Inferior parietal cortex (tissue), 1 donor: ENCODE data around the gene CCDC71L.

Experiments
- DNase-seq: peaks from one replicate; pipeline ENCODE4 v3.0.0-alpha.2; 2016; ENCODE audit errors: extremely low spot score

Gene CCDC71L

DNA sequence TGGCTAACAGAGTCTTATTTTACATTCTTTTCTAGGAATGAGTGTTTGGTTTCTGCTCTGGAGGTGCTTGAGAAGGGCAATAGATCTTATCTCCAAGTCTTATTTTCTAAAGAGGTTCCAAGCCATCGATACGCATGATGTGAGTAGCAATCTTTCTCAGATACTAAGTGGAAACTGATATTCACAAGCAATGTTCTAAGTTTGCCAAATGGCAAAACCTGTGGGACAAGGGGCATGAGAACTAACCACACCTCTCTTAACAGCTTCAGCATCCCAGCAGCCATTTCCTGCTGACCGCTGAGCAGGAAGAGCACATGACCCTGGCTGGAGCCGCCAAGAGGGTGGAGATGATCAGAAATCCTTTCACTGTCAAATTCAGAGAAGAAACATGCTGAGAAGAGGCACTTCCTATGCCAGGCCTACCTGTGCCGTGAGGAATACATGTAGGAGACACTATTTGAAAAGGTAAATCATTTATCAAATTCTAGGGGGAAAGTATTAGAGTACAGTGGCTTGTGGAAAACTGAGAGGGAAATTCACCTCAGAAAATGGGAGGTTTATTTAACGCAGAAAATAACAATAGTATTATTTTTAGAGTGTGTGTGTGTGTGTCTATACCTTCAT, 35.2 kb downstream of the CCDC71L start:
- DNase-seq = no peak

DNA sequence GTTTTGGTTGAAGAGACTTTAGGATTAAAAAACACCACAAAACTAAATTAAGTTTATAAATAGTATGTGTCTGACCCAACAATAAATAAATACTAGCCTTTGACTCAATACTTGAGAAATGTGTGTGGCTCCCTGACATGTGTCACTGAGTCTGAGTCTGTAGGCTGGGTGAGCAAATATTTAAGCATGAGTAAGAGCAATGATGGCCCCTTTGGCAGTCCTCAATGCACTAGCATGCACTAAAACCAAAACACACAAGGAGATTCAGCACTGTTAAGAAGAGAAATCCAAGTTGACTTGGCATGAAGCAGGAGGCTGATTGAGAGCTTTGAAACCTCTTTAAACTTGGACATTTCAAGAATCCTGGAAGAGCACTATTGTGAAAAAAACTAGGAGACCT, 37.1 kb downstream of the CCDC71L start:
- DNase-seq = no peak

DNA sequence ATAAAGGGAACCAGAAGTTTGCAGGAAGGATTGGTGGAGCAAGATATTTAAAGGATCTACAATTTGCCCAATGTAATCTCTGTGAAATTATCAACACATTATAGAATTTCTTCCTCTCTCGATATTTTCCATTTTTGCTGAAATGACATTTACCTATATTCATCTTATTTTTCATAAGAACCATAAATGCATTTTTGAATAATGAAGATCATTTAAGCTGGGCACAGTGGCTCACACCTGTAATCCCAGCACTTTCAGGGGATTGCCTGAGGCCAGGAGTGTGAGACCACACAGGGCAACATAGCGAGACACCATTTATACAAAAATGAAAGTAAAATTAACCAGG, 37.7 kb downstream of the CCDC71L start:
- no peak for DNase-seq

DNA sequence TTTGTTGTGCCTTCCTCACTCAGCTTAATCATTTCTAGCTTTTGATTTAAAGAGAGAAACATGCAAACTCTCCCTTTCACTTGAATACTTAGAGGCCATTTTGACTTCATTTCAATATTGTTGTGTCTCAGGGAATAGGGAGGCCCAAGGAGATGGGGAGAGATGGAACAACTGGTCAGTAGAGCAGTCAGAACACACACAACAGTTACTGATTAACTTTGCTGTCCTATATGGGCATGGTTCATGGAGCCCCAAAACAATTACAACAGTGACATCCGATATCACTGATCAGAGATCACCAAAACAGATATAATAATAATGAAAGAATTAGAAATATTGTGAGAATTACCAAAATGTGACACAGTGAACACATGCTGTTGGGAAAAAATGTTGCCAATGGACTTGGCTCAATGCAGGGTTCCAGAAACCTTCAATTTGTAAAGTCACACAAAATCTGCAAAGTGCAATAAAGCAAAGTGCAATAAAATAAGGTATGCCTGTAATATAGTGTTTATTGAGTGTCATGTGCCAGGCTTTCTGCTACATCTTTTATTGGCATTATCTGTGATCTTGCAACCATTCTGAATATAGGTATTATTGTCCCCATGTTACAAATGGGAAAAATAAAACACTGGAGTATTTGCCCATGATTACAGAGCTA, 38.2 kb downstream of the CCDC71L start:
- no peak for DNase-seq

DNA sequence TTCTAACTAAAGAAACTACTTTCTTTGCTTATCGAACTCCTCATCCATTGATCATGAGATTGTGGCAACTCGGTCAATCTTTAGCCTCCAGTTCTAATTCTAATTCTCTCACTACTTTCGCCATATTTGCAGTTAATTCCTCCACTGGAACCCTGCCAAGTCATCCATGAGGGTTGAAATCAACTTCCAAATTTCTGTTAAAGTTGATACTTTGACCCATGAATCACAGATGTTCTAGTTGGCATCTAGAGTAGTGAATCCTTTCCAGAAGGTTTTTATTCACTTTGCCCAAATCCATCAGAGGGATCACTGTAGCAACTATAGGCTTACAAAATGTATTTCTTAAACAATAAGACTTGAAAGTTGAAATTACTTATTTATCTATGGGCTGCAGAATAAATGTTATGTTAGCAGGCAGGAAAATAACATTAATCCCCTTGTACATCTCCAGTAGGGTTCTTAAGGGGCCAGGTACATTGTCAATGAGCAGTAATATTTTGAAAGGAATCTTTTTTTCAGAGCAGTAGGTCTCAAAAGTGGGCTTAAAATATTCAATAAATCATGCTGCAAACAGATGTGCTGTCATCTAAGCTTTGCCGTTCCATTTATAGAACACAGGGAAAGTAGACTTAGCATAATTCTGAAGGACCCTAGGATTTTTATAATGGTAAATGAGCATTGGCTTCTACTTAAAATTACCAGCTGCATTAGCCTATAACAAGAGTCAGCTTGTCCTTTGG, 39.4 kb downstream of the CCDC71L start:
- no peak for DNase-seq

DNA sequence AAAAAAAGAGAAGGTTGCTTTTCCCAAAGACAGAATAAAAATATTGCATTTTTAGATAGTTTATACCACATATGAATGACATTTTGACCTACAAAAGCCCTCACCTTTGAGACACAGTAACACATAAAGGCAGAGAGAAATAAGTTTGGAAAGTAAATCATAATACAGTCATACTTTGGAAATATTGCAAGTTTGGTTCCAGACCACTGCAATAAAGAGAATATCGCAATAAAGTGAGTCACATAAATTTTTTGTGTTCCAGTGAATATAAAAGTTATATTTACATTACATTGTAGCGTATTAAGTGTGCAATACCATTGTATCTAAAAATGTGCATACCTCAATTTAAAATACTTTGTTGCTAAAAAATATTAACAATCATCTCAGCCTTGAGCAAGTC, 40.3 kb downstream of the CCDC71L start:
- no peak for DNase-seq

DNA sequence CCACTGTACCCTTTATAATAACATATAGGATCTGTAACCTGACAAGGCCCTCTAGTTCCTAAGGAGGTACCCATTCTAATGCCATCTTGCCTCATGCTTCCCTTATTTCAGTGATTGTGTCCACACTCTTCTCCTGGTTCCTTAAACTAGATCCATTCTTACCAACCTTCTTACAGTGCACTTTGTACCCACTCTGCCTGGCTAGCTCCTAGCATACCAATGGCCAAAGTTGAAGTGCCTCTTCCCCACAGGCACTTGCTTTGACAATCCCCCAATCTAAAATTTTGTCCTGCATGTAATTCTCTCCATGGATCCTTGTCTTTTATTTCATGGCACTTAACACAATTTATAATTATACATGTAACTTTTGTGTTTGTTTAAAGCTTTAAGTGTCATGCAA, 40.9 kb downstream of the CCDC71L start:
- DNase-seq = no peak

DNA sequence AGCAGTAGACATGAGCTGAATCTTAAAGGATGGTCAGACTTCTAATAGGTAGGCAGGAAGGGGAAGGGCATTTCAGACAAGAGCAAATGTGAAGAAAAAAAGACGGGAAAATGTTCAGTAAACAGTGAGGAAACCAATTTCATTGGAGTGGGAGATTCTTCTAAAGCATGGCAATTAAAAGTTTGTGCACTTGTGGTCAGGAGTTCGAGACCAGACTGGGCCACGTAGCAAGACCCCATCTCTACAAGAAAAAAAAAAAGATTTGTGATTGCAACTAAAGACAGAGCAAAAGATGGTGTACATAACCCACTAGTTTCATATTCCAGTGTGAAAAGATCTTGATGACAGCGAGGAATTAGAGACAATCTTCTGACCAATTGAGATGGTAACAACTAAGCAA, 41.7 kb downstream of the CCDC71L start:
- no peak for DNase-seq

DNA sequence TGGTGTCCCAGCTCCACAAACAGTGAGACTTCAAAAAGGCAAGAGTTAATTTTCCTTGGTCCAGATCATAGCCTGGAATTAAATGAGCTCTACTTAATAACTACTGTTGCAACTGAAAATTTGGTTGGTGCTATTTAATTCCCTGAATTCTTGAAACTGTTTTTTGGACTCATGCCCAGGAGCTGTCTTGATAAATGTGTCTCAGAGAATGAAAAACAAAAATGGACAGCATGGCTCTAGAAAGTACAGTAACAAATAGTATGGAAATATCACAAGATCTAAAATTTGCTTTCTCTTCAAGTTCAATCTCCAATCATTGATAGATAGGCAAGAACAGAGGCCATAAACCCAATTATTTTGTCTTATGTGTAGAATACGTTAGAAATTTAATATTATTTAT, 42.5 kb downstream of the CCDC71L start:
- DNase-seq = no peak

DNA sequence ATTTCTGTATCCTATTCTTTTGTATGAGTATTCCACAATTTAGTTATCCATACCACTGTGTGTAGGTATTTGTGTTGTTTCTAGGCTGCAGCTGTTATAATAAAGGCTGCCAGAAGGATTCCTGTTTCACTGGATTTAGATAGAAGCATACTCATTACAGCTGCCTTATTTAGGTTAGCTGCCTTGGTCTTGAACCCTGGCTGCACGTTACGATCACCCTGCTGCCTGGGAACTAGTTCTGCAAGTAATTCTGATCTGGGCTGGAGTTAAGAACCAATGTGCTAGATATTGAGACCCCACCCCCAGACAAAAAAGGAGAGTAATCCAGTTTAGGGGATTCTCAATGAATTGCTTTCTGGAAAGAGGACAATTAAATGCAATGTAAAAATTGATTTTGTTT, 43.1 kb downstream of the CCDC71L start:
- DNase-seq = no peak

DNA sequence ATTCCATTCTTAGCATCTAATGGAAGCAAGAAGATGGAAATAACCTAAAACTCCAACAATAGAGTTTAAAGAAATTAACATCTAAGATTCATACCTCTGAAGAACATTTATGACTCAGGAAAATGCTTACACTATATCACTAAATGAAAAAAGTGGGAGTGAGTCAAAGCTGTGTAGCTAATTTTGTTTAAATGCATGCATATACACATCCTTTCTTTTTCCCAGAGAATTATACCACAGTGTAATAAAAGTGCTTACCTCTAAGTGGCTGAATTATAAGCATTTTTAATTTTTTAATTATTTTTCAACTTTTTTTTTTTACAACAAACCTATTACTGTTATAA, 44.3 kb downstream of the CCDC71L start:
- no peak for DNase-seq

DNA sequence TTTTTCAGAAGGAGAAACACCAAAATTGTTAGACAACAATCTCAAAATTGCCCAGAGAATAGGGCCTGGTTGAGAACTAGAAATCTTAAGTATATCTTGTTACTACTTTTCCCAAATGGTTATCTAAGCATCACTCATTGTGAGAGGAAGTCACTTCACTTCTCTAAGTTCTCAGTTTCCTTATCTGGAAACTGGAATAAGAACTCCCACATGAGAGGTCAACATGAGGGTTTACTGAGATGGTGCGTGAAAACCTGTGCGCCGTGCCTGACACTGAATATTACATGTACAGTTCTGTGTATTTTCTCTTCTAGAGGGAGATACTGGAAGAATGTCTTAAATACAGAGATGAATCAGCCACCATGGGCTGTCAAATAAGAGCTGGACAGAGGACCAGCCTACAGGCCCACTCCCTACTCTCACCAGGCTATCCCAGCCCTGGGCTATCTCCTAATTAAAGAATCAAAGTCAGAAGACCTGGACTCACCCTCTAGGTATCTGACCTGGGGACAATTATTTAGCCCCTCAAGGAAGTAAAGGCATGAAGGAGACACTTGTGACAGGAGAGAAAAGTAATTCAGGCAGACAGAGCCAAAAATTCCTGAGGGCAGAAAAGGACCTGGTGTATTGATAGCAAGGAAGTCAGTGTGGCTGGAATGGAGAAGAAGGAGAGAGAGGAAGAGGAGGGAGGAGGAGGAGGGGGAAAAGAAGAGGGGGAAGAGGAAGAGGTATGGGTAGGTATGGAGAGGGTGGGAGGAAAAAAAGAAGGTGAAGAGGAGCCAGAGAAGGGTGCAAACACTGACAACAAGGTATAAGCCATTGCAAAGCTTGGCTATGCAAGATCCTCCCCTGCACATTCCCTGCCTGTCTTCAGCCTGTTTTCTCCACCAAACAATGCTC, 44.9 kb downstream of the CCDC71L start:
- no peak for DNase-seq

DNA sequence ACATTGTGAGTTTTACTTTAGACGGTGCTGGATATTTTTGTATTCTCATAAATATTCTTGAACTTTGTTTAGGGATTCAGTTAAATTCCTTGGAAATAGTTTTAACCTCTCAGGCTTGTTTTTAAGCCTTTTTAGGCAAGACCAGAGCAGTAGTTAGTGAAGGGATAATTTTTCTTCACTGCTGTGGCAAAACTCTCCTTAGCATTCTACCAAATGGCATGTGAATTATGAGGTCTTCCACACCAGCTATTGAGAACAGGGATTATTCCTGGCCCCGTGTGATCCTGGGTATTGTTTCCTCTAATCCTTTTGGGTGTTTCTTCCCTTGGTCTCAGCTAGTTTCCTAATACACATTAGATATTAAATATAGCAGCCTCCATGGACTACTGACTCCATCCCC, 46.2 kb downstream of the CCDC71L start:
- no peak for DNase-seq

DNA sequence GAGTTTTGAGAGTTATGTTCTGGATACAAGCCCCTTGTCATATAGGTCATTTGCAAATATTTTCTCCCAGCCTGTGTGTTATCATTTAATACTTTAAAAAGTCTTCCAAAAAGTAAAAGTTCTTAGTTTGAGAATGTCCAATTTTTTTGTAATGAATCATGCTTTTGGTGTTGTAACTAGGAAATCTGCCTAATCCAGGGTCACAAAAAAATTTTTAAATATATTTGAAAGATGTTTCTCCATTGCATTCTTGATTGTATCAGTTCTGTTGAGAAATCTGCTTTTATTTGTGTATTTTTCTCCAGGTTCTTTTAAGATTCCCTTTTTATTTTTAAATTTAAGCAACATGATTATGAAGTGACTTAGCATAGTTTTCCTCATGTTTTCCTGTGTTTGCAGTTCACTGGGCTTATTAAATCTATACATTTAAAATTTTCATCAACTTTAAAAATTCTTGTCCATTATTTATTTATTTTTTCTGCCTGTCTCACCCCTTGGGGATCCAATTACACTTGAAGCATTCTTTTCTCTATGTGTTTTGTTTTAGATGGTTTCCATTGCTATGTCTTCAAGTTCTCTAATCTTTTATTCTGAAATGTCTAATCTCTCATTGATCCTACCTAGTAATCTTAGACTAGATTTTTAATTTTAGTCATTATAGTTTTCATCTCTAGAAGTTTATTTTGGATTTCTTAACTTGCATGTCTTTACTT, 47.0 kb downstream of the CCDC71L start:
- DNase-seq = no peak

DNA sequence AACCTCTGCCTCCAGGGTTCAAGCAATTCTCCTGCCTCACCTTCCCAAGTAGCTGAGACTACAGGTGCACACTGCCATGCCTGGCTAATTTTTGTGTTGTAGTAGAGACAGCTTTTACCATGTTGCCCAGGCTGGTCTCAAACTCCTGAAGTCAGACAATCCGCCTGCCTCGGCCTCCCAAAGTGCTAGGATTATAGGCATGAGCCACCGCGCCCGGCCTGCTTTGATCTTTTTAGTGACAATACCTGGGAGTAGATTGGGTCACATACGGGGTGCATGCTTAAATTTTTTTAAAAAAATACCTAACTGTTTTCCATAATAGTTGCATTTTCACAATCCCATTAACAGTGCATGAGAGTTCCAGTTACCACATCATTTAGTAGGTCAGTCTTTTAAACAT, 47.7 kb downstream of the CCDC71L start:
- no peak for DNase-seq

DNA sequence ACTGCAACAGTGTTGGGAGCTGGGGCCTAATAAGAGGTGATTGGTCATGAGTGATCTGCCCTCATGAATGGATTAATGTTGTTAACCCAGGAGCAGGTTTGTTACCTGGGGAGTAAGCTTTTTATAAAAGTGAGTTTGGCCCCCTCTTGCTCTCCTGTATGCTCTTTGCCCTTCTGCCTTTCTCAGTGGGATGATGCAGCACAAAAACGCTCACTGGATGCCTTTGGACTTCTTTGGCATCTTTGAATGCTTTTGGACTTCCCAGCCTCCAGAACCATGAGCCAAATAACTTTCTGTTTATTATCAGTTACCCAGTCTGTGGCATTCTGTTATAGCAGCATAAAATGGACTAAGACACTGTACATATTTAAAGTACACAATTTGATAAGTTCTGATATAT, 48.5 kb downstream of the CCDC71L start:
- no peak for DNase-seq

DNA sequence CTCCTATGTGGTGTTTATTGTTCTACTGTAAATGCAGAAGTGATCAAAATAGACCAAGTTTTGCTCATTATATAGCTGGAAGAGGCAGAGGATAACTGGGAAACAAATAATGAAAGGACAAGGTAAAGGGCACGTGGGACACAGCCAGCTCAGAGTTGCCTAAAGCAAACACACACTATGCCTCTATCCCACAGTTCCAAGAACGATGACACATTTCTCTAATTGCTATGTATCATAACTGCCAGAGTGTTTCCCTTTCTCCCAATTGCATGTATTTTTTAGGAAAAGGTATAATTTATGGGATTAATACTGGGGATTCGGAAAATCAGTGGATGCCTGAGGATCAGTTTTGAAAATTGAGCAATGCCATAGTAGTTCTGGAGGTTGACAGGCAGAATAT, 49.0 kb downstream of the CCDC71L start:
- DNase-seq = no peak

DNA sequence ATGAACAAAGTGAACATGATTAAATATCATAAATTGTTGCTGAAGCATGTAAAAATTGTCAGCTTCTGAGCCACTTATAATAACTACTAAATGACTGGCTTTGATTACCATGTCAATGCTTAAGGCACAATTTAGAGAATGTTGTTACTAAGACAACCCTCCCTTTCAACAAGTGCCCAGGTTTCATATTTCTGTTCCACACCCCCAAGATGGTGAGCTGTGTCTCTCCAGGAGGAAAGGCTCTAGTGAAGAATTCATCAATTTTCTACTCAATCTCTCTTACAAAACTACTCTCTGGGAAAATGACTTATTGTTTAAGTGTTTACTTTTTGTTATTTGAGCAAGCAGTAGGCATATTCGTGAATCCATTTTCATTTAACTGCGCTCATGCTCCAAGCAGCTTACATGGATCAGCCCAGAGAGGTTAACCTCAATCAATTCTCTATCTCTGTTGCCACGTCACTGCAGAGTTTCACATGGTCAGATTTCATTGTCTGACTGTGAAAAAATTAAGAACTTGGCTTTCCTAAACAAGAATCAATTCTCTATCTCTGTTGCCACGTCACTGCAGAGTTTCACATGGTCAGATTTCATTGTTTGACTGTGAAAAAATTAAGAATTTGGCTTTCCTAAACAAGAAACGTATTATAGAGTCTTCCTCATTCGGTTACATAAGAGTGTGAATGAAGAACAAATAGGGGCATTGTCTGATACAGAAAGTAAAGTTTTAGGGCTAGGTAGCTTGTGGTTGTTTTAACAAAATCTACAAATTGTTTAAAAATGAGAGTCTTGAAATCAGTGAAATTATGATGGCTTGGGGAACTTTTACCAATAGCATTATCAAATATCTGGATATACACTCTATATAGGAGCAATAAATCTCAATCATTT, 49.7 kb downstream of the CCDC71L start:
- DNase-seq = no peak

DNA sequence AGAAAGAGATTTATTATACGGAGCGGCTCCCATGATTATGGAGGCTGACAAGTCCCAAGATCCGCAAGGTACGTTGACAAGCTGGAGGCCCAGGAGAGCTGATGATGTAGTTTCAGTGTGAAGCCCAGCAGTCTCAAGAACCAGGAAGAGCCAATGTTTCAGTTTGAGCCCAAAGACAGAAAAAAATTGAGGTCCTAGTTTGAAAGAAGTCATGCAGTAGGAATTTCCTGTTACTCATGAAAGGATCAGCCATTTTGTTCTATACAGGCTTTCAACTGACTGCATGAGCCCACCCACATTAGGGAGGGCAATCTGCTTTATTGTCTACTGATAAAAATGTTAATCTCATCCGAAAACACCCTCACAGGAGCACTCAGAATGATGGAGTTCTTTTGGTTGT, 51.5 kb downstream of the CCDC71L start:
- DNase-seq = no peak

DNA sequence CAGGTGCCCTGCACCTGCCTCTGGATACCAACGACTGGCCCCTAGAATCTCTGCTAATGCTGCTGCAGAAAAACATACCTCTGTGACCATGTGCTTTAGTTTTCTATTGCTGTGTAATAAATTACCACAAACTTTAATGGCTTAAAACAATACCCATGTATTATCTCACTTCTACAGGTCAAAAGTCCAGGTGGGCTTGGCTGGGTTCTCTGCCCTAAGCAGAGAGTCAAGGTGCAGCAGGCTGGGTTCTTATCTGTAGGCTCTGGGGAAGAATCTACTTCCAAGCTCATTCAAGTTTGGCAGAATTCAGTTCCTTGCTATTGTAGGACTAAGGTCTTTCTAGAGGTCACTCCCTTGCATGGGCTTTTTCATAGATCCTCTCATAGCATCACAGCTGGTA, 52.3 kb downstream of the CCDC71L start:
- DNase-seq = no peak
